Prostate gland (tissue), 2 donors: ENCODE data around the gene GASK1A.

ENCODE experiments used
- POLR2AphosphoS5 ChIP-seq: sonication (generic); formaldehyde crosslinking; IDR thresholded peaks from one replicate; pipeline ENCODE4 v1.6.1; 2017; ENCODE audit warnings: antibody characterized with exemption
- TF ChIP-seq, protein P1 (sequence below), 4 experiments: fragments of 200-600 bp in 2 of 4; fragments of 450-650 bp in 2 of 4; sonication (generic) in 2 of 4; IDR thresholded peaks; 1 replicate in 3 of 4; 2 replicates in 1 of 4; pipeline ENCODE4 v1.5.1; 2016 to 2019; ENCODE audit warnings: antibody characterized with exemption in 4 of 4, mild to moderate bottlenecking in 2 of 4, moderate library complexity in 2 of 4

DNA sequence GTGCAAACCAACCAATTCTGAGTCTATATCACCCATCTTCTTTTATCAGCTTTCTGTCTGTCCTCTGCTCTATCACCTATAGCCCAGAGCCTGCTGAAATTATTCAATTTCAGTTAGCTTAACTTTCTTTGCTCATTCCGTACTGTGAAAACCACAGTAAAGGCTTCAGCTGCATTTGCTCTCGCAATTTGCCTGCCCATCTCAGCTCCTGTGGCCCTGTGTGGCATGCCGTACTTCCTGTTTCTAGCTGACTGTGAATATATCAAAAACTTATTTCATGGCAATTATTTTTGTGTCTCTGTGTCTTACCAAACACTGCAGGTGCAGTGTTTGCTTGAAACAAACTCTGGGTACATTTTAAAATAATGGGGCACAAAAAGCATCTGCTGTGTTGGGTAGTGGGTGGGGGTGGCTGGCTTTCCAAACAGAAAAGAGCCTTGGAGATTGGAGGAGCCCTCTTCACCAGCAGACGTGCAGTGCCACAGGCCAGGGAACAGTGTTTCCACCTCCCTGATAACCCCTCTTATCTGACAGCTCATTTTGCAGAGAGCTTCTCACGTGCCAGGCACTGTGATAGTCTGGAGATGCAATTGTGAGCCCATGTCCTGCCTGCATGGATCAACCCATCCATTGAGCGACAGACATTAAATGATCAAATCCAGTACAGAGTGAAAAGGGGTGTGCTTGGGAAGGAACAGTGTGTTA lies 45.2 kb downstream of the GASK1A start:
- TF ChIP-seq, protein P1, sequence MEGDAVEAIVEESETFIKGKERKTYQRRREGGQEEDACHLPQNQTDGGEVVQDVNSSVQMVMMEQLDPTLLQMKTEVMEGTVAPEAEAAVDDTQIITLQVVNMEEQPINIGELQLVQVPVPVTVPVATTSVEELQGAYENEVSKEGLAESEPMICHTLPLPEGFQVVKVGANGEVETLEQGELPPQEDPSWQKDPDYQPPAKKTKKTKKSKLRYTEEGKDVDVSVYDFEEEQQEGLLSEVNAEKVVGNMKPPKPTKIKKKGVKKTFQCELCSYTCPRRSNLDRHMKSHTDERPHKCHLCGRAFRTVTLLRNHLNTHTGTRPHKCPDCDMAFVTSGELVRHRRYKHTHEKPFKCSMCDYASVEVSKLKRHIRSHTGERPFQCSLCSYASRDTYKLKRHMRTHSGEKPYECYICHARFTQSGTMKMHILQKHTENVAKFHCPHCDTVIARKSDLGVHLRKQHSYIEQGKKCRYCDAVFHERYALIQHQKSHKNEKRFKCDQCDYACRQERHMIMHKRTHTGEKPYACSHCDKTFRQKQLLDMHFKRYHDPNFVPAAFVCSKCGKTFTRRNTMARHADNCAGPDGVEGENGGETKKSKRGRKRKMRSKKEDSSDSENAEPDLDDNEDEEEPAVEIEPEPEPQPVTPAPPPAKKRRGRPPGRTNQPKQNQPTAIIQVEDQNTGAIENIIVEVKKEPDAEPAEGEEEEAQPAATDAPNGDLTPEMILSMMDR (IDR thresholded peaks at IDR 0.05): no peak
- no peak for TF ChIP-seq POLR2AphosphoS5
